Activated CD8-positive, alpha-beta memory T cell treated with anti-CD3 and anti-CD28 coated beads, Interleukin-2, amount 50 U/mL, for 1 hour (primary cell): Measurements from ENCODE around the gene ZNF70.

Source experiments
- DNase-seq: peaks from one replicate; pipeline ENCODE4 v3.0.0-alpha.2; 2020; ENCODE audit errors: extremely low read depth

ZNF70 gene

GRCh38 chr22:23750714-23751440, at the start of gene ZNF70:
TSS of gene ZNF70 (minus strand) at chr22:23751112. CDS start at chr22:23745140, 5,972 bp downstream.
- DNase-seq = peak; percentile 42

DNA sequence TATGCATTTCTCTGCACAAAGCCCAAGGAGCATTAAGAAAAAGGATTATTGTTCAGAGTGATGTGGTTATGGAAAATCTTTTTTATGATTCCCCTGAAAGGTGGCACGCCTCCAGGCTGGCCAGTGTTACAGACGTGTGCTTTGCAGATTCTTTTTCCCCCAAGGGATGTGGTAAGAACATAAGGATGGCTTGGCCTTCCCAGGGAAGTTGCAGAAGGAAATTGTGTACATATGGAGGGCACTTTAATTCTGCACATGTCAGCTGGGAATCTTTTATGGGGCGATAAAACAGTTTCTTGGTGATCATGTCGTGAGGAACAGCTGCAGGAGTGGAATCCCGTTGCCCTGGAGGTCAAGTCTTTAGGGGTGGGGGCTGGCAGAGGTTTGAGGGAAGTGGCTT, 45.5 kb upstream of the ZNF70 start:
- DNase-seq = no peak

DNA sequence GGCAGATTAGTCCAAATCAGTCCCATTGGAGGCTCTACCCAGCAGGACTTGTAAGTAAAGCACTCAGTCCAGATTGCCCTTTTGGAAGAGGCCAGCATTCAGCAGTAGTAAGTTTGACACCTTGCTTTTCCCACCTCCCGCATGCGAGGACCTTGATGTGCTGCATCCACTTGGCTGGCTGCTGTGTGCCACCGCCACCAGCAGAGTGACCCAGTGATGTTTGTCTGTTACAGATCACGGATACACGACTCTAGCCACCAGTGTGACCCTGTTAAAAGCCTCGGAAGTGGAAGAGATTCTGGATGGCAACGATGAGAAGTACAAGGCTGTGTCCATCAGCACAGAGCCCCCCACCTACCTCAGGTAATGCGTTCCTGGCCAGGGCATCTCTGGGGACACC, 42.4 kb upstream of the ZNF70 start:
- DNase-seq = no peak

DNA sequence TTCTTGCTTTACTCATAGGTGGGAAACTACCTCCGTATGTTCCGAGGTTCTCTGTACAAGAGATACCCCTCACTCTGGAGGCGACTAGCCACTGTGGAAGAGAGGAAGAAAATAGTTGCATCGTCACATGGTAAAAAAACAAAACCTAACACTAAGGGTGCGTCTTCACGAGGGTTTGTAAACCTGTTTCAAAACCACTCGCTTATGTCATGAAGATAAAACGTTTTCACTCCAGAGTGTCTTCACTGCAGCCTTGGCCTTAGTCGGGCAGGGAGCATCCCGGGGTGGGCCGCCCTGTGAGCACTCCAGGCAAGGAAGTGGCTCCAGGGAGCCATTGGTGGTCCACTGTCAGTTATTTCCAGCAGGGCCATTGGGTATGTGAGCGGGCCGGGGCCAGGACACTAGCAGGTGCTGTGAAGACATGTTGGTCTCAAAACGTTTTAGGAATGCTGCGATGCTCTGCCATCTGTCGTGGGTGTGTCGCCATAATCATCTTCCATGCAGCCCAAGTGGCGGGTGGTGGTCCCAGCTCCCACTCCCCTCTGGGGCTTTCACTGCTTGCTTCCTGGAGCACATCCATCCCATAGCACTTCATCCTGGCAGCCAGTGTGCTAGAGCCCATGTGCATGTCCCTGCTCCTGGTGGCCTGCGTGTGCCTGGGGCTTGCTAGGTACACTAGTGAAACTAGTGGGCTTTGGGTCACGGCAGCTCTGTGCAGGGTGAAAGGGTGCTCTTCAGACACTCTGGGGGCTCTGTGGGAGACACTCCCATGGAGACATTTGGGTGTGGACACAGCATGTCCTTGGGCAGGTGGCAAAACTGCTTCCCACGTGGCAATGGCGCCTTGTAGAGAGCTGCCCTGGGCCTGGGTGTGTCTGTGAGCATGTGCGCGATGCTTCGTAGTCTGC, 41.1 kb upstream of the ZNF70 start:
- no peak for DNase-seq

- DNase-seq = no peak
These were observed 40.2 kb upstream of the ZNF70 start for GRCh38 chr22:23790819-23791737.

DNA sequence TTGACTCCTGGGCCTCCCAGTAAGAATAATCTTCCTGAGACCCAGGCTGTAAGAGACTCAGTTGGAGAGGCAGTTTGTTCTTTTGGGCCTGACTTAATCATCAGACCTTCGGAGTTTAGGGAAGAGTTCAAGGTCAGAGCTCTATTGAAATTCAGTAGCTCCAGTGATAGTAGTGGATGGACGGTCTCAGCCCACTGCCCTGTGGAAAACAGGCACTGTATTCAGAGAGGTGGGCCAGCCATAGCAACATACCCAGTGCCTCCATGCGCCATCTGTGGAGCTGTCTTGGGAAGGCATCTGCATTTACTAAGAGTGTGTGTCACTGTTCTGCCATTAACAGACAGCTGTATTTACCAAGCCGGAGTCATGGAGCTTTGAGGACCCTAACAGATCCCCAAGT, 38.7 kb upstream of the ZNF70 start:
- no peak for DNase-seq

DNA sequence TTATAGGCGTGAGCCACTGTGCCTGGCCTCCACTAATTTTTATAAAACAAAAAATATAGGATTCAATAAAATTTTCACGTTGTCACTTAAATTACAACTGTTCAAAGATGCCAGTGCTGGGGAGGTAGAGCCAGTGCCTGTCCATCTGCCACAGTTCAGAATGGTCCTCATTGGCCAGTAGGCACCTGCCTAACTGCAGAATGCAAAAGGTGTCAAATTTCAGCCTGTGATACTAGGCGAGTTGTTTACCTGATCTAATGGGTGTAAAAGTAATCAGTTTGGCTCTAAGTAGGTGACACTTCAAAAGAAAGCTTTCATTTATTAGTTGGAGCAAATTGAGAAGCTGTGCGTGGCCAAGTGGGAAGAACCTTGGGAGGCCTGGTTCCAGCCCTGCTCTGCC, 38.2 kb upstream of the ZNF70 start:
- no peak for DNase-seq

DNA sequence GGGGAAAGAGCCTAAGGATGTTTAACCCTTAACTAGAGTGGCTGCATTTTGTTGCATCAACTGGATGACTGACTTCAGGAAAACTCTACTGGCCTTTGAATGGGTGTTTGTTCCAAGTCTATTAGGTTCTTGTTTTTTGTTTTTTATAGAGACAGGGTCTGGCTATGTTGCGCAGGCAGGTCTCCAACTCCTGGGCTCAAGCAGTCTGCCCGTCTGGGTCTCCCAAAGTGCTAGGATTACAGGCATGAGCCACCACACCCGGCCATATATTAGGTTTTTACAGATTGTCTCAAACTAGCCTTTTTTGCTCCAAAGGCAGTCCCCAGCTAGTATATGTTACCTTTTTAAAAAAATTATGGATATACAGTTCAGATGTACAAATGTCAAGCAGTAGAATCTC, 37.0 kb upstream of the ZNF70 start:
- no peak for DNase-seq

- no peak for DNase-seq
These were observed 36.6 kb upstream of the ZNF70 start for GRCh38 chr22:23787600-23787896.

GRCh38 chr22:23786752-23787599, 36.1 kb upstream of the ZNF70 start, which contains the start of gene SMARCB1:
TSS of gene SMARCB1 (plus strand) at chr22:23786966. CDS start at chr22:23787170, 204 bp downstream.
- peak; percentile 65 for DNase-seq

- DNase-seq = no peak
These were observed 35.4 kb upstream of the ZNF70 start for GRCh38 chr22:23786261-23786710.

GRCh38 chr22:23784215-23784732, 33.4 kb upstream of the ZNF70 start:
- DNase-seq = no peak

DNA sequence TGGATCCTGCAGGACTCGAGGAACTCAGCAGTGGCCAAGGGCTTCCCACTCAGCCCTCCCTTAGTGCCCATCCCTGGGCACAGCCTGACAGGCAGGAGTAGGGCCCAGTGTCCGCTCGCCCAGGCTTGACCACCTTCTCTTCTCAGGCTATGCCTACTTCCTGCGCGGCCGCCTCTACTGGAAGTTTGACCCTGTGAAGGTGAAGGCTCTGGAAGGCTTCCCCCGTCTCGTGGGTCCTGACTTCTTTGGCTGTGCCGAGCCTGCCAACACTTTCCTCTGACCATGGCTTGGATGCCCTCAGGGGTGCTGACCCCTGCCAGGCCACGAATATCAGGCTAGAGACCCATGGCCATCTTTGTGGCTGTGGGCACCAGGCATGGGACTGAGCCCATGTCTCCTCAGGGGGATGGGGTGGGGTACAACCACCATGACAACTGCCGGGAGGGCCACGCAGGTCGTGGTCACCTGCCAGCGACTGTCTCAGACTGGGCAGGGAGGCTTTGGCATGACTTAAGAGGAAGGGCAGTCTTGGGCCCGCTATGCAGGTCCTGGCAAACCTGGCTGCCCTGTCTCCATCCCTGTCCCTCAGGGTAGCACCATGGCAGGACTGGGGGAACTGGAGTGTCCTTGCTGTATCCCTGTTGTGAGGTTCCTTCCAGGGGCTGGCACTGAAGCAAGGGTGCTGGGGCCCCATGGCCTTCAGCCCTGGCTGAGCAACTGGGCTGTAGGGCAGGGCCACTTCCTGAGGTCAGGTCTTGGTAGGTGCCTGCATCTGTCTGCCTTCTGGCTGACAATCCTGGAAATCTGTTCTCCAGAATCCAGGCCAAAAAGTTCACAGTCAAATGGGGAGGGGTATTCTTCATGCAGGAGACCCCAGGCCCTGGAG, 32.6 kb upstream of the ZNF70 start:
- DNase-seq = no peak

DNA sequence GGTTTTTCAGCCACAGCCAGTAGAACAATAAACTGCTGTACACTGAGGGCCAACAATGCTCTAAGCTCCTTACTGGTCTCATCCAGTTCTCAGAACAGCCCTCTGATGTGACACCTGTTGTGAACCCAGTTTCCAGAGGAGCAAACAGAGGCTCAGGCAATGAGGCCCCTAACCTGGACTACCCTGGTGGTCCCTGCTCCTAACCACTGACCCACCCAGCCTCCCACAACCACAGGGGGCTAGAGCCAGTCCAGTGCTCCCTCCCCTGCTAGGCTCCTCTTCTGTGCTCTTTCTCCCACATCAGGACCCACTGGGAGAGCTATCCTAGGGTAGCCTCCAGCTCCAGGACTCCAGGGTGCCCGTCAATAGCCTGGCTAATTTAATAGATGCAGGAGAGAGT, 31.8 kb upstream of the ZNF70 start:
- DNase-seq = no peak

- DNase-seq = no peak
These were observed 31.3 kb upstream of the ZNF70 start for GRCh38 chr22:23782252-23782651.

DNA sequence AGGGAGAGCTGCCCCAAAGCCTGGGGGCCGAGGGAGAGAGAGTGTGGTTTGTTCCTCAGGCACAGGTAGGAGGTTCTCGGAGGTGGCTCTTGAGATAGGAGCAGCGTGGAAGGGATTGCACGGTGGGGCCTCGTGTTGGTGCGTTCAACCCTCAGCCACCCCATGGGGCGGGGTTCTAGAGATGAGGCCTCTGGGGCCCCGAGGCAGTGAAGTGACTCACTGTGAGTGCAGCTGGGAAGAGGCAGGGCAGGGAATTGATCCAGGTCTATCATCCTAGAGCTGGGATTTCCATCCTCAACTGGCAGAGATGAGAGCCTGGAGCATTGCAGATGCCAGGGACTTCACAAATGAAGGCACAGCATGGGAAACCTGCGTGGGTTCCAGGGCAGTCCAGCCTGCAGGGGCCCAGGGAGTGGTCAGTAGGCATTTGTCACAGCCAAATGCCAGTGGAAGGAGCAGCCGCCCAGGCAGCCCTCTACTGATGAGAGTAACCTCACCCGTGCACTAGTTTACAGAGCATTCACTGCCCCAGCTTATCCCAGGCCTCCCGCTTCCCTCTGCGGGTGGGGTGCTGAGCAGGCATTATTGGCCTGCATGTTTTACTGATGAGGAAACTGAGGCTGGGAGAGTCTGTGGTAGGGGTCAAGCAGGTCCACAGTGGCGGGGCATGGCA, 30.7 kb upstream of the ZNF70 start:
- no peak for DNase-seq

GRCh38 chr22:23781065-23781464, 30.2 kb upstream of the ZNF70 start:
- DNase-seq = no peak

- no peak for DNase-seq
These were observed 29.3 kb upstream of the ZNF70 start for GRCh38 chr22:23780146-23780748.

DNA sequence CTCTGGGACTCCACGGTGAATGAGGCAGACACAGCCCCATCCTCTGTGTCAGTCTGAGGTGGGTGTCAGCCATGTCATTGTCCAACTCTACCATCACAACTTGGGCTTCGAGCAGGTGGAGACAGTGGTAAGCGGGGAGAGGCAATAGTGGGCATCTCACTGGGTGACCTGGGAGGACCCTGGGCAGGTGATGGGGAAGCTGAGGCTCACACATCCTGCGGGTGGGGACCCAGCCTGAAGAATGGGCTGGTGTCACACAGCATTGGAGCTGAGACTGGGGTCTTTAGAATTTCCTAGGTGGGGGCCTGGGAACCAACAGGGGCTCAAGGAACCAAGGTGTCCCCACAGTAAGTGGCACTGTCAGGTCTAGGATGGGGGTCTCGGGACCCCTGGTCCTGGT, 28.8 kb upstream of the ZNF70 start:
- DNase-seq = no peak
